Stimulated activated CD8-positive, alpha-beta memory T cell treated with anti-CD3 and anti-CD28 coated beads, Interleukin-2, amount 100 ng/mL, for 1 hour (primary cell): ENCODE results near the gene RGS10.
"Not testable (repeated sequence)": the region's sequence is repeated elsewhere in the genome, so short reads cannot be mapped to it uniquely, and the experiment has no call there.

Experiments
- DNase-seq, 2 donors: peaks; one replicate each; pipeline ENCODE4 v3.0.0-alpha.2; 2020; ENCODE audit warnings: low read depth in 2 of 2

The RGS10 gene

DNA sequence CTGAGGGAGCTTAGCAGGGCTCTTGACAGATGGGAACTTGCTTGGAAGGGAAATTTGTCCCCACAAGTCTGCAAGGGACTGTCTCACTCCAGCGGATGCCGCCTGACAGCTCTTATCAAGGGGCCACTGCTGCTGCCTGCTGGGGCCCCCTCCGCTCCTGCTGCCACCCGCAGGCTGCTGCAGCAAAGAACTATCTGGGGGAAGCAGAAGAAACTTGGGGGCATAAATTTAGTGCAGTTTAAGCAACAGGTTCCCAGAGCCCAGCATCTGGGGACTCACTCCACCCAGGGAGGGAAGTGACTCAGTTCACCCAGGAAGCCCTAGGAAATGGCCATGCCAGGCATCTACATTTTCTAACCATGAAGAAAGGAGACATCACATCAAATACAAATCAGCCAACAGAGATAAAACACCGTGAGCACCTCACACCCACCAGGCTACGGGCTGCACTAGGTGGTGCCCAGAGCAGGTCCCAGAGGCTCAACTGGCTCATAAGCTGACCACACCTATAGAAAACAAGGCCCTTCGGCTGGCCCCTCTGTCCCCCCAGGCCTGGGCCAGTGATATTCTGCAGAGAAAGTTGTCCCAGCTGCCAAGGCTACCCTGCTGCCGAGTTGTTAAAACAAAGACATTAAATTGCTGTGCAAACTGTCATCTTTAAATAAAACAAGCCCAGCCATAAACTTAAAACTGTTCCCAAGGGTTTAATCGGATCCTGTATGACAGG is 3.7 kb downstream of the RGS10 start:
- no peak for DNase-seq

DNA sequence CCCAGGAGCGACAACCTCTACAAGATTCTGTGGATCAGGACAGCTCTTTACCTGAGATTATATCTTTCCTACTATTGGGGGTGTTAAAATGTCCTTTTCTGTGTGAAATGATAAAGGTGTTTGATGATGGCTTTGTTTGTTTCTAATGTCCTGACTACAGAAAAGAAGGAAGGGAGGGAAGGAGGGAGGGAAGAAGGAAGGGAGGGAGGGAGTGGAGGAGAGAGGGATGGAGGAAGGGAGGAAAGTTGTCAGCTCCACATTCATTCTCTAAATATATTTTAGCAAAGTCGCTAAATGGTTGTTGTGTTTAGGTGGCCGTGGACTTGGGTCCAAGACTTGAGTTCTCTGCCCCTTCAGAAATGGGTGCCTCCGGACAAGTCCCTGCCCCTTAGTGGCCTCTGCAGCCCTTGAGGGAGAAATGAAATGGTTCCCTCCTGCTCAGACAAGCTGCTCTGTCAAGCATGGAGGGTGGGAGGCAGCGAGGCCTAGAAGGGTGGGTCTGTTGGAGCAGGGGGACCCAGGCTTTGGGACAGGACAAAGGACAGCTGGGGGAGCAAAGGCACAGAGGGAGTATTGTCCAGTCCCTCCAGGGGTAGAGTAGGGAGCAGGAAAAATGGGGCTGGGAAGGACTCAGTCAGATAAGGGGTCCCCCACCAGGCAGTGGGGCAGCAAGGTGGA is 4.4 kb downstream of the RGS10 start:
- DNase-seq: no peak

DNA sequence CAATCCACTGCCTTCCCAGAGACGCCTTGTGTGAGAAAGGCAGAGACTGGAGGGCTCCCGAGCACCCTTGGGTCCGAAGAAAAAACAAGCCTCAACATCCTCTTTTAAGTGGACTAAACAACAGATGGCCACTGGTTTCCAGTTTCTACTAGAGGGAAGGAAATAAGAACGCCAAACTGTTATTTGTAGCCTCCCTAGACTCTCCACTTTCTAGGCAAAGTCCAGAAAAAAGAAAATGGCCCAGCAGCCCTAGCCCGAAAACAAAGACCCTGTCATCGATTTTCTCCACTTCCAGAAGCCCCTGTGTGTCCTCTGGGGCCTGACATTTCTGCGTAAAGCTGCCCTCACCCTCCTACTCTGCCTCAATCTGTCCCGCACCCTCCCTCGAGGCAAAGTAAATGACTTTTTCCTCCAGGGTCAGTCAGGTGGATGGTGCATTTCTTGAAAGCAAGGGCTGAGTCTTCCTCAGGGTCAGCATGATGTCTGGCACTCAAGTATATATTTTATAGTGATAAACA is 6.0 kb downstream of the RGS10 start:
- DNase-seq: no peak

DNA sequence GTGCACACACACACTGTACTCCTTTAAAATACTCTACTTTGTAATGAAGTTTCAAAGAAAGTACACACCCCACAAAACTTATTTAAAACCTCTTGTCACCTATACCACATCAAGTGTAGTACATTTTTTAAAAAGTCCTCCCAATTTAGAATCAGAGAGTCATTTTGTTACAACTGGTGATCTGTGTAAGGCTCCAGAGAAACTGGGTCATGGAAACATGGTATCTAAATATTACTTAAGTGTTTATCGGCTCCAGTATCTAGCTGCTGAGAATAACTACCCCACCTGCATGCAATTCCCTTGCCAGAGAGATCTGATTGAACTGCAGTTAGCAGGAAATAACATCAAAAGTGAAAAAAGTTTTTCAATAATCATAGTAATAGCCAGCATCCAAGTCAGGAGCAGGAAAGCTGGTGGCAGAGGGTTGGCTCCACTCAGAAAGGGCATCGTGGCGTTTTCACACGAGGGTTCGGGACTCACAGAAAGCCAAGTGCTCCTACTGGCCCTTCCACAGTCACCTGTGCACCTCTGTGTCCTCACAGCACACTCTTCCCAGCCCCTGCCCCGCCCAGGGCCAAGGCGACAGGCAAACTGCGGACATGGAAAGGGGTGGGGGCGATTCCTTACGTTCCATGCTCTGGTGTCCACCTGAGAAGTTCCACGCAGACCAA is 6.5 kb downstream of the RGS10 start:
- no peak for DNase-seq

DNA sequence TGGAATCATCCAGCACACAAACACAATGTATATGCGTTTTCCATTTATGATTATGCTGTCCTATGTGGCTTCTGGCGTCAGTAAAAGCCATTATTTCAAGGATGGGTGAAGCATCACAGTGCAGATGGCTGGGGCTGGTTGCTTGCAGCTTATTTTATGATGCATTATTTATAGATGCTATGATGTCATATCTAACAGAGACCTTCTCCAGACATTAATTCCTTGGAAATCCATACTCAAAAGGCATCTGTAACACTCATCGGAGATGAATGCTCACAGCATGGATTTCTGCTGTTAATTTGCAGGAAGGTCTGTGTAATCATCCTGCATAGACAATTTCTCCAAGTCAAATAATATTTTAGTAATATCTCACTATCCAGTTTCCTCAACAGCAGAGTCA is 7.2 kb downstream of the RGS10 start:
- no peak for DNase-seq

DNA sequence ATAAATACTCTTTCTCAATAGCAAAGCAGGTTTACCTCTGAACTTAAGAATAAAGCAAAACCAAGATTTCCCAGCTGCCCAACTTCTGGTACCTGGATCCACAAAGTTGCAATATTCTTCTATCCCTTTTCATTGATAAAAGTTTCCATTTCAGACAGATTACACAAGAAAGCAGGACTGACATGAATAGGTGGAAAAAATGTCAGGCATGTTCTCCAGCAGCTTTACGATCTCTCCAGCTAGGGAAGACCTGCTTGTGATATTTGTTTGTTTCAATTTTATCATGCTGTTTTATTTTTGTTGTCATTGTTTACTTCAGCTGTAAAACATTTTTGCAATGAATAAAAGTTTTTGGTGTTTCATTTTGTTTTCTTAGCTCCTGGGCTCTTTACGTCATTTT is 9.0 kb downstream of the RGS10 start:
- no peak for DNase-seq

DNA sequence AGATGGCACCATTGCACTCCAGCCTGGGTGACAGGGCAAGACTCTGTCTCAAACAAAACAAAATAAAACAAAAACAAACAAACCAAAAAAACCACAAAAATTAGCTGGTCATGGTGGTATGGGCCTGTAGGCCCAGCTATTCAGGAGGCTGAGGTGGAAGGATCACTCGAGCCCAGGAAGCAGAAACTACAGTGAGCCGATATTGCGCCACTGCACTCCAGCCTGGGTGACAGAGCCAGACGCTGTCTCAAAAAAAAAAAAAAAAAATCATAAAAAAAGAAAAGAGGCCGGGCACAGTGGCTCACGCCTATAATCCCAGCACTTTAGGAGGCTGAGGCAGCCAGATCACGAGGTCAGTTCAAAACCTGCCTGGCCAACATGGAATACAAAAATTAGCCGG is 9.7 kb downstream of the RGS10 start:
- DNase-seq: not testable (repeated sequence)

DNA sequence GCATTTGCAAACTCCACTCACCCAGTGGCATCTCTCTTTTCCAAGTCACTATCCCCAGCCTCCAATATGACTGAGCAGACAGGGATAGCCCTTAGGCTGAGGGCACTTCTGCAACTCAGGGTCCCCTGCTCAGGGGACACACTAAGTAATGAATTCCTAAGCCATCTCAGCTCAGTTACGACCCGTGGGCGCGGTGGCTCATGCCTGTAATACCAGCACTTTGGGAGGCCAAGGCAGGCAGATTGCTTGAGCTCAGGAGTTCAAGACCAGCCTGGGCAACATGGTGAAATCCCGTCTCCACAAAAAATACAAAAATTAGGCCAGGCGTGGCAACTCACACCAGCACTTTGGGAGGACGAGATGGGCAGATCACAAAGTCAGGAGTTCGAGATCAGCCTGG is 10.3 kb downstream of the RGS10 start:
- DNase-seq: not testable (repeated sequence)

DNA sequence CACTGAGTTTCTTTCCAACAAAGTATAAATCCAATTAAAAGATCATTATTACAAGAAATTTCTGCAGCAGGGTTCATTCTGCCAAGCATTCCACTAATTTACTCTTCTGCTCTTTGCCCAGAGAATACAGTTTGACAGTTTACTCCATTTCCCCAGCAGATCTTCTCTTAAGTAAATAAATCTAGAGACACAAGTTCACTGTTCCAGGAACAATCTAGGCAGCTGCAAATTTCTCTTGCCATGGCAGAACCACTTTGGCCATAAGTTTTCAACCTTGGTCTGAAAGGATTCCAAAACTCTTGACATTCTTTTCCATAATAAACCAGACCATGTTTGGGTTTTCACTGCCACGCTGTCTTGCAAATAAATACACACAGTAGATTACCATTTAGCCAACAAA is 11.5 kb downstream of the RGS10 start:
- DNase-seq: no peak

DNA sequence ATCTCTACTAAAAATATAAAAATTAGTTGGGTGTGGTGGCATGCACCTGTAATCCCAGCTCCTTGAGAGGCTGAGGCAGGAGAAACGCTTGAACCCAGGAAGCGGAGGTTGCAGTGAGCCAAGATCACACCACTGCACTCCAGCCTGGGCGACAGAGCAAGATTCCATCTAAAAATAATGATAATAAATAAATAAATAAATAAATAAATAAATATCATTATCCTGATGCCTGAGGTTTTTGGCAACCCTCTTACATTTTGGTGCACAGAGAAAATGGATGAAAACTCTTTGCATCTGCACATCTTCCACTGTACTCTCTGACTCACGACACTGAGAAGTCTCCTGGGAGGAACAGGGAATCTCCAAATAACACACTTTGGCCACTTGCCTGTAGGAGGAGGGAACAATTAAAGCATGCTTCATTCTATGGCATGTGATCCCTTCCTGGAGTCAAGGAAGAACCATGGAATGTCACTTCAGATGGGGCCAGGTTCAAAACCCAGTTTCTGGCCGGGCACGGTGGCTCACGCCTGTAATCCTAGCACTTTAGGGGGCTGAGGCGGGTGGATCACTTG is 13.8 kb downstream of the RGS10 start:
- DNase-seq: not testable (repeated sequence)

DNA sequence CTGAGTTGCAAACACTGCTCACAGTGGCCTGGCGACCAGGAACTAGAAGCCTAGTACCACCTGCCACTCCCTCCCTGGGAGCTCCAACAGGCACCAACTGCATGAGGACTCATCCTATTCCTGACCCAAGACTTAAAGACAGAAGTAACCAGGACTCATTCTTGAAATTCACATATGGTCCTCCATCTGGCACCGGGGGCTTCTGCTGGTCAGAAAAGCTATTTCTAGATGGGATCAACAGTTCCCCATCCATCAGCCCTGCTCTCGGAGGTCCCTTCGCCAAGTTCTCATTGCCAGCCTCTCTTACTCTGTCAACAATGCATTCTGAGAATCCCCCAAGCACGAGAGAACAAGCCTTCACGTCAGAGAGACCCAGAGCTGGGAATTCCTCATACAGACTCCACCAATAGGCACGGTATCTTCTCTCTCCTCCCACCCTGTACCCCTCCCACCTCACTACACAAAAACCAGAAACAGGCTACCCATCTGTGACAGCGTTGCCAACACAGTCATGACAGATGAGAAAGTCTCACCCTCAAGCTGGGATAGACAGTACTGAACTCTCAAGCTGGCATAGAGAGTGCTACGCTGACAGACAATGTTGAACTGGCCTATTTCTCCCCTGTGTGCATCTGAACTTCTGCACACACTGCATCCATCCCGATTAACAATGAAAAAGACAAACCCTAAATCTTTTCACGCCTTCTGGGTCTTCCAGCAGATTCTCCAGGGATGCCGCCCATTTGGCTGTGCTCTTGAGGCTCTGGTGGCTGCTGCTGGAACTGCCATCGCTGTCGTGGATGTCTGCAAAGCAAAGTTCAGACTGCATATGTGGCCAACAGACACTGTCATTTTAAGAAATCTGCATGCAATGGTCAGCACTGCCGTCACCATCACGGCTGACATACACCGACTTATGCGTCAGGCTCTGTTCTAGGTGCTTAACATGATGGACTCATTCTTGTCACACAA is 15.6 kb downstream of the RGS10 start:
- no peak for DNase-seq

DNA sequence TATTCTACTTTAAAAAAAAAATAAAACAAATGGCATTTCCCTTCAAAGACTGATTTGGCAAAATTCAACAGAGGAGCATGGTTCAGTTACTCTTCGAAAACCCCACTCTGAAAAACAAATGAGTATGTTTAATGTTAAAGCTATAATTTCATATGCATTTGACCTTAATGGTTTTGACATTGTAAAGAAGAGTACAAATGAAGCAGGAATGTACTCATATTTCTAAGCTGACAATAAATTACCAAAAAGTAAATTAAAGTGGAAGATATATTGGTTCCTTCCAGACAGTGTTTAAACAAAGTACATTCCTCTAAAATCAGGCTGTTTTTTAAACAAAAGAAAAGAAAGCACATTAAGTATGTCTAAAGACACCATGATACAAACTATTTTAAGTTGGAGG is 16.4 kb downstream of the RGS10 start:
- no peak for DNase-seq

DNA sequence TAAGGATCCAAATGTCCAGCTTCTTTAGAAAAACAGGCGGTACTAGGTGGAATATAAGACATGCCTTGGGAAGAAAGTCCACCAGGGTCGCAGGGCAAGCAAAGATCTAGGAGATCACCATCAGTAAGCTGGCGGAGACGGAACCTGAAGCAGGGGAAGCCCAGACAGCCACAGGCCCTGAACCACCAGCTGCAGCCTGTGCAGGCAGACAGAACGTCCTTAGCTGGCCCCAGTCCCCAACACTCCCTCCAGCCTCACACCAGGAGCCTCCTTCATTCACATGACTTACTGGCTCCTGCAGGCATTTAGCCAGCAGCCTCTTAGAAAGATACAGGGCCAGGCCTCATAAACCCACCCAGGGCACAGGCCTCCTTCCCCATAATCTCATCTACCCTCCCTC is 17.4 kb downstream of the RGS10 start:
- DNase-seq: no peak

DNA sequence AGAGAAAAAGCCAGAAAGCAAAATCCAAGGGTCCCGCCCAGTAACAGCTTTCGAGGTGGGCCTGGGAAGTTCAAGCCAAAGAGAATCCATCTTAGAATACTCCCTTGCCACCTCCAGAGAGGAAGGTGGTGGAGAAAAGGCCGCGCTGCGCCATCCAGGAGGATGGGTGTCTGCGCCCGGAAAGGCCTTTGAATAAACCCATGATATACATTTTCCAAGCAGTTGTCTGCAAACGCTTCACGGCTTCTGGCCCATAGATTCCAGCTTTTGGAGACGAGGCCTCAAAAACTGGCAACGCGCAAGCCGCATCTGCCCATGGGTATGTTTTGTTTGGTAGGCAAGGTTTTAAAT is 17.8 kb downstream of the RGS10 start:
- no peak for DNase-seq

DNA sequence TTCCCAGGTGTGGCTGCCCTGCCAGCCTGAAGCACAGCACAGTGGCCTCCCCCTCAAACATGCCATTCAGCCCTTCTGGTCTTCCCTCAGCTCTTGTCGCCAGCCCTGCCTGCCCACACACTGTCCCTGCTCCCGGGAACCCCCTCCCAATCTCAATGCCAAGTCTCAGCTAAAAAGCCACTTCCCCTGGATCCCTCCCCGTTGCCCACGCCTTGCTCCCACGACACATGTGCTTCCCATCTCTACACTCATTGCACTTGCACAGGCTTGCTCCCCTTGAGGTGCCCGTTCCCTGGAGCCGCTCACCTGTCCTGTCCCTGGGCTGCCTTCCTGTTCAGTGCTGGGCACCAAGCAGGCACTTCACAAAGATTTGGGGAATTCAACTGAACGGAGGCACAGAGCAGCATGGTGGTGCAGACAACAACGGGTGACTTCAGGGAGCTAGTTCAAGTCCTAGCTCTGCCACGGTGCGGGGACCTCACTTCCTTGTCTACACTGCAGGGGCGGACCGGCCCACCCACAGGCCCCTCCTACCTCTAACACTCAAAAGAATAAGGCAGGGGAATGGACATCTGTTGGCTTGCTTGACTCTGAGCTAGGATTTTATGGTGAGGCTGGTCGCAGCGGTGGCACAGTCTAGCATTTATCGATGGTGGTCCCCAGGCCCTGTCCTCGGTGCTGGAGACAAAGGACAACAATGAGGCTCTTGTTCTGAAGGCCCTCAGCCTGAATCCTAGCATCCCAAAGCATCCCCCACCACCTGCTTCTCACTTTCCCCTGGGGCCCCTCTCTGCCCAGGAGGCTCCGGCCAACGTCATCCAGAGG is 18.4 kb downstream of the RGS10 start:
- DNase-seq: no peak

DNA sequence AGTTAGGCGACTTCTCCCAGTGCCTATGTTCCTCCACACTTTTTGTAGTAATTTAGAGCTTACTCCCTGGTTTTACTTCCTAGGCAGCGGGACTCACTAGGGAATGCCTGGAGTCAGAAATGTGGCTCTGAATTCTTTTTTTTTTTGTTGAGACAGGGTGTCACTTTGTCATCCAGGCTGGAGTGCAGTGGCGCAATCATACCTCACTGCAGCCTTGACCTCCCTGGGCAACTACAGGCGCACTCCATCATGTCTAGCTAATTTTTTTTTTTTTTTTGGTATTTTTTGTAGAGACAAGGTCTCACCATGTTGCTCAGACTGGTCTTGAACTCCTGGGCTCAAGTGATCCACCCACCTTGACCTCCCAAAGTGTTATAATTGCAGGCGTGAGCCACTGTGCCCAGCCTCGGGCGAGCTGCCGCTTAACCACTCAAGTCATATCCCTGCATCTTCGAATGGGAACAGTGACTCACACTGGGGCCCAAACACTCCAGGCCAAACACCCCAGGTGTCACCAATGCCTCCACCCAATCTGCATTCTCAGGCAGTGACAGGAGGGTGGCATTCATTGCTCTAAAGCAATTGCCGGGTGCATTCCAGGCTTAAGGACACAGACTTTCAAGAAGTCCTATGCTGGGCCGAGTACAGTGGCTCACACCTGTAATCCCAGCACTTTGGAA is 19.6 kb downstream of the RGS10 start:
- DNase-seq: no peak

DNA sequence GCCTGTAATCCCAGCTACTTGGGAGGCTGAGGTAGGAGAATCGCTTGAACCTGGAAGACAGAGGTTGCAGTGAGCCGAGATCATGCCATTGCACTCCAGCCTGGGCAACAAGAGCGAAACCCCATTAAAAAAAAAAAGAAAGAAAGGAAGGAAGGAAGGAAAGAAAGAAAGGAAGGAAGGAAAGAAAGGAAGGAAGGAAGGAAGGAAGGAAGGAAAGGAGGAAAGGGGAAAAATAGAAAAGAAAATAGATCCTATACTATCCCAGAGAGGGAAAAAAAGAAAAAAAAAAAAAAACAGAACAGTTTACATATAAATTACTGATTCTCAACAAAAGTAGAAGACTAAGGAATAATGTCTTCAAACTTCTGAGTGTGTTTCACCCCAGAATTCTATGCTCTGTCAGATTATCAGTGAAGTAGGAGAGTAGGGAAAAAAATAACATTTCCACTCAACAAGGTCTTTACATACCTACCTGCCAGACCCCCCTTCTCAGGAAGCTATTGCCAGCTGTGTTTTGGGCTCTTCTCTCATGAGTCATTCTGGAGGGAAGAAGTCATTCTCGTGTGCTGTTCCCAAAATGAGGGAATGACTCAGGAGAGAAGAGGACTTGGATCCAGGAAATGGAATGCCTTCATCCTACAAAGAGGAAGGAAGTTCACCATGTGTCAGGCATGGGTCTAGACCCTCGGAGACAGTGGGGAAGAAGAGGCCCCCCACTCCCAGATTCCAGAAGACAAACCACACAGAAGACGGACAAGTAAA is 20.9 kb downstream of the RGS10 start:
- no peak for DNase-seq

DNA sequence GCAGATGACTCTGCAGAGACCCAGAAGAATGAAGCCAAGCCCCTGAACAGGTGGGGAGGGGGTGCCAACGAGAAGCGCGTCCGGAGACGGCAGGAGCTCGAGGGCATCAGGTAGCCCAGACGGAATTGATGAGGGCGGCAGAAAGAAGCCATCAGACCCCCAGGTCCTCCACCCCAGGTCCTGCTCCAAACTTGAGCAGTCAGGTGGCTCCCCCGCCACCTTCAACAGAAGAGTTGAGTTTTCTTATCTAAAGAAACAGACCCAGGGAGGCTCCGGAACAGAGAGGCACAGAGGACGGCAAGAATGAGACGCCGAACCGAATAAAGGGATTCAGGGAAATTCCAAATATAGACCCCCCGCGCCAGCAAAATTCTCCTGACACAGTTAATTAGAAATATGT is 22.2 kb downstream of the RGS10 start:
- DNase-seq: no peak

DNA sequence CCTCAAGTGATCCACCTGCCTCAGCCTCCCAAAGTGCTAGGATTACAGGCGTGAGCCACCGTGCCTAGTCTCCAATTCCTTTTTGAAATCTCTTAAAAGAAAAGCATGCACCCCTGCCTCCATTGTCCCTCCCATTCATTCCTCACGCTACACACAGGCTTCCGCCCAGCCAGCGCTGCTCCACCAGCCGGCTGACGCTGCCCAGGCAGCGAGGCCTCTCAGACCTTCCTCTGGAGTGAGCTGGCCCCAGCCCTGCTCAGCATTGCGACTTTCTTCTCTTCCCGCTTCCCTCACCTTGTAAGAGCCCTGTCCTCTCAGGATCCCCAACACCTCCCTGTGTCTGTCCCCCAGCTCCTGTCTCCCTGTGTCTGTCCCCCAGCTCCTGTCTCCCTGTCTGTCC is 23.6 kb downstream of the RGS10 start:
- no peak for DNase-seq
